ENCODE data around the gene RBCK1. TPM values are rescaled to one million over a fixed set of nuclear protein-coding genes. Genes with fewer than 3 reads are reported as not detected.
"Not testable (repeated sequence)": the region's sequence is repeated elsewhere in the genome, so short reads cannot be mapped to it uniquely, and the experiment has no call there.

The RBCK1 gene
- total RNA-seq, 1 donor from 2014 or later, result 119 TPM

- no peak overlapping the region for H3K27ac Mint-ChIP-seq (ENCODE audit: unreplicated experiment)
- TF ChIP-seq CTCF (IDR thresholded peaks at IDR 0.05), result no peak
- H3K36me3 Mint-ChIP-seq (ENCODE audit: unreplicated experiment), result peaks cover 45% of the 10 kb centered on the region
- peaks cover 7% of the 10 kb centered on the region for H3K4me1 Mint-ChIP-seq (ENCODE audit: unreplicated experiment)
- no peaks in the 10 kb centered on the region for H3K9me3 Mint-ChIP-seq (ENCODE audit: unreplicated experiment)
- DNase-seq (ENCODE audit: extremely low spot score, unreplicated experiment), result no peak
- H3K27me3 Mint-ChIP-seq (ENCODE audit: unreplicated experiment), result no peaks in the 10 kb centered on the region
- H3K4me3 Mint-ChIP-seq (ENCODE audit: unreplicated experiment), result no peak overlapping the region
Measured at GRCh38 chr20:388034-388994, 19.8 kb upstream of the RBCK1 start.

GRCh38 chr20:389220-389619 lies 18.9 kb upstream of the RBCK1 start:
- H3K36me3 Mint-ChIP-seq (ENCODE audit: unreplicated experiment), result peaks cover 48% of the 10 kb centered on the region
- H3K9me3 Mint-ChIP-seq (ENCODE audit: unreplicated experiment), result no peaks in the 10 kb centered on the region
- no peak for TF ChIP-seq CTCF (IDR thresholded peaks at IDR 0.05)
- no peak overlapping the region for H3K27ac Mint-ChIP-seq (ENCODE audit: unreplicated experiment)
- H3K4me3 Mint-ChIP-seq (ENCODE audit: unreplicated experiment), result no peak overlapping the region
- no peaks in the 10 kb centered on the region for H3K27me3 Mint-ChIP-seq (ENCODE audit: unreplicated experiment)
- DNase-seq (ENCODE audit: extremely low spot score, unreplicated experiment), result no peak
- peaks cover 2% of the 10 kb centered on the region for H3K4me1 Mint-ChIP-seq (ENCODE audit: unreplicated experiment)

- DNase-seq (ENCODE audit: extremely low spot score, unreplicated experiment), result no peak
- Mint-ChIP-seq H3K27me3 (ENCODE audit: unreplicated experiment) (no peaks in the 10 kb centered on the region), H3K27ac (ENCODE audit: unreplicated experiment) (no peak overlapping the region), H3K9me3 (ENCODE audit: unreplicated experiment) (no peaks in the 10 kb centered on the region), H3K36me3 (ENCODE audit: unreplicated experiment) (peaks cover 44% of the 10 kb centered on the region), H3K4me1 (ENCODE audit: unreplicated experiment) (no peaks in the 10 kb centered on the region), H3K4me3 (ENCODE audit: unreplicated experiment) (no peak overlapping the region)
- TF ChIP-seq CTCF (IDR thresholded peaks at IDR 0.05), result no peak
Measured at GRCh38 chr20:391041-391711, 16.9 kb upstream of the RBCK1 start.

- H3K9me3 Mint-ChIP-seq (ENCODE audit: unreplicated experiment); H3K4me1 Mint-ChIP-seq (ENCODE audit: unreplicated experiment); H3K27ac Mint-ChIP-seq (ENCODE audit: unreplicated experiment); DNase-seq (ENCODE audit: extremely low spot score, unreplicated experiment); H3K27me3 Mint-ChIP-seq (ENCODE audit: unreplicated experiment); H3K4me3 Mint-ChIP-seq (ENCODE audit: unreplicated experiment): not testable (repeated sequence)
- peaks cover 49% of the 10 kb centered on the region for H3K36me3 Mint-ChIP-seq (ENCODE audit: unreplicated experiment)
Measured at GRCh38 chr20:393296-393695, 14.8 kb upstream of the RBCK1 start.

- H3K27ac Mint-ChIP-seq (ENCODE audit: unreplicated experiment), result no peak overlapping the region
- no peaks in the 10 kb centered on the region for H3K4me1 Mint-ChIP-seq (ENCODE audit: unreplicated experiment)
- no peak for TF ChIP-seq CTCF (IDR thresholded peaks at IDR 0.05)
- no peak overlapping the region for H3K4me3 Mint-ChIP-seq (ENCODE audit: unreplicated experiment)
- H3K36me3 Mint-ChIP-seq (ENCODE audit: unreplicated experiment), result peaks cover 33% of the 10 kb centered on the region
- no peaks in the 10 kb centered on the region for H3K9me3 Mint-ChIP-seq (ENCODE audit: unreplicated experiment)
- H3K27me3 Mint-ChIP-seq (ENCODE audit: unreplicated experiment), result no peaks in the 10 kb centered on the region
- no peak for DNase-seq (ENCODE audit: extremely low spot score, unreplicated experiment)
Measured at GRCh38 chr20:396252-396618, 11.9 kb upstream of the RBCK1 start.

Measured in osteocyte (in vitro differentiated cells).